ENCODE data around the gene ZNF385D. TPM values are rescaled to one million over a fixed set of nuclear protein-coding genes. Genes with fewer than 3 reads are reported as not detected.

ZNF385D gene
- total RNA-seq, 1 experiment from 2014 or later, result not detected

- TF ChIP-seq, protein P1, sequence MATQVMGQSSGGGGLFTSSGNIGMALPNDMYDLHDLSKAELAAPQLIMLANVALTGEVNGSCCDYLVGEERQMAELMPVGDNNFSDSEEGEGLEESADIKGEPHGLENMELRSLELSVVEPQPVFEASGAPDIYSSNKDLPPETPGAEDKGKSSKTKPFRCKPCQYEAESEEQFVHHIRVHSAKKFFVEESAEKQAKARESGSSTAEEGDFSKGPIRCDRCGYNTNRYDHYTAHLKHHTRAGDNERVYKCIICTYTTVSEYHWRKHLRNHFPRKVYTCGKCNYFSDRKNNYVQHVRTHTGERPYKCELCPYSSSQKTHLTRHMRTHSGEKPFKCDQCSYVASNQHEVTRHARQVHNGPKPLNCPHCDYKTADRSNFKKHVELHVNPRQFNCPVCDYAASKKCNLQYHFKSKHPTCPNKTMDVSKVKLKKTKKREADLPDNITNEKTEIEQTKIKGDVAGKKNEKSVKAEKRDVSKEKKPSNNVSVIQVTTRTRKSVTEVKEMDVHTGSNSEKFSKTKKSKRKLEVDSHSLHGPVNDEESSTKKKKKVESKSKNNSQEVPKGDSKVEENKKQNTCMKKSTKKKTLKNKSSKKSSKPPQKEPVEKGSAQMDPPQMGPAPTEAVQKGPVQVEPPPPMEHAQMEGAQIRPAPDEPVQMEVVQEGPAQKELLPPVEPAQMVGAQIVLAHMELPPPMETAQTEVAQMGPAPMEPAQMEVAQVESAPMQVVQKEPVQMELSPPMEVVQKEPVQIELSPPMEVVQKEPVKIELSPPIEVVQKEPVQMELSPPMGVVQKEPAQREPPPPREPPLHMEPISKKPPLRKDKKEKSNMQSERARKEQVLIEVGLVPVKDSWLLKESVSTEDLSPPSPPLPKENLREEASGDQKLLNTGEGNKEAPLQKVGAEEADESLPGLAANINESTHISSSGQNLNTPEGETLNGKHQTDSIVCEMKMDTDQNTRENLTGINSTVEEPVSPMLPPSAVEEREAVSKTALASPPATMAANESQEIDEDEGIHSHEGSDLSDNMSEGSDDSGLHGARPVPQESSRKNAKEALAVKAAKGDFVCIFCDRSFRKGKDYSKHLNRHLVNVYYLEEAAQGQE (IDR thresholded peaks at IDR 0.05; ENCODE audit: low read depth), result no peak
- TF ChIP-seq YY1 (IDR thresholded peaks at IDR 0.05; ENCODE audit: extremely low read depth, insufficient replicate concordance, low read depth, low read length), result no peak
Measured at GRCh38 chr3:21664996-21665395, 86.0 kb downstream of the ZNF385D start (continued).

GRCh38 chr3:21662403-21662802 is 88.6 kb downstream of the ZNF385D start:
- Histone ChIP-seq H3K27ac (ENCODE audit: low read depth, low read length) (no peak overlapping the region), H3K4me1 (ENCODE audit: control insufficient read depth in 1 of 2, insufficient read depth in 2 of 2, low read length in 2 of 2) (no peaks in the 10 kb centered on the region), H2AFZ (ENCODE audit: low read depth, low read length, poor library complexity, severe bottlenecking) (no peak overlapping the region), H3K9me2 (ENCODE audit: insufficient read depth) (no peaks in the 10 kb centered on the region), H3K9ac (ENCODE audit: low read length) (no peak overlapping the region), H3K4me2 (ENCODE audit: low read length) (no peak overlapping the region), H3K4me3 (replicated peaks in 1 of 2; ENCODE audit: low read depth in 1 of 2, low read length in 2 of 2) (no peak overlapping the region), H3K79me2 (ENCODE audit: insufficient read depth, low read length) (no peaks in the 10 kb centered on the region), H3K9me3 (ENCODE audit: control insufficient read depth in 1 of 2, insufficient read depth in 1 of 2, low read depth in 1 of 2, low read length in 2 of 2) (peaks cover 5 to 13% of the 10 kb centered on the region in 2 experiments; a peak in 3 of 4 replicates), H3K36me3 (ENCODE audit: control insufficient read depth in 1 of 2, insufficient read depth in 2 of 2, low read length in 2 of 2) (no peaks in the 10 kb centered on the region), H3K27me3 (ENCODE audit: insufficient read depth, low read length) (no peaks in the 10 kb centered on the region), H4K20me1 (ENCODE audit: insufficient read depth) (no peaks in the 10 kb centered on the region)
- POLR2A ChIA-PET, result no interaction called here
- BruUV-seq (replicated peaks), result no TSS peak
- ATAC-seq (no peak), DNase-seq (ENCODE audit: low read depth, low spot score) (no peak)
- intact Hi-C loops (cut with micrococcal nuclease), result no loop called here
- RAD21 ChIA-PET (ENCODE audit: low non-redundant PET in 1 of 2, low total read pairs in 2 of 2, uncharacterized antibody in 2 of 2, unreplicated experiment in 2 of 2), result no interaction called here
- CTCF ChIA-PET, result no interaction called here
- TF ChIP-seq FOSL1 (IDR thresholded peaks at IDR 0.05; ENCODE audit: low read depth) (no peak), ZNF274 (IDR thresholded peaks at IDR 0.05; ENCODE audit: low read depth, low read length) (no peak), SP1 (IDR thresholded peaks at IDR 0.05; ENCODE audit: low read depth) (no peak)
- TF ChIP-seq, protein P2, sequence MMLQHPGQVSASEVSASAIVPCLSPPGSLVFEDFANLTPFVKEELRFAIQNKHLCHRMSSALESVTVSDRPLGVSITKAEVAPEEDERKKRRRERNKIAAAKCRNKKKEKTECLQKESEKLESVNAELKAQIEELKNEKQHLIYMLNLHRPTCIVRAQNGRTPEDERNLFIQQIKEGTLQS (IDR thresholded peaks at IDR 0.05), result no peak

Measured in HCT116 (cell line).